Kidney tubule cell (primary cell): ENCODE data around the gene CTU2.
A peak's percentile ranks its signal among the peaks of the same experiment; 100 is the strongest.

Experiments
- DNase-seq: peaks from one replicate; pipeline ENCODE4 v3.0.0-alpha.2; 2018; ENCODE audit warnings: low spot score

The CTU2 gene

GRCh38 chr16:88681709-88682451, 24.4 kb upstream of the CTU2 start:
- peak; percentile 7 for DNase-seq

- DNase-seq = no peak
Observed at GRCh38 chr16:88684569-88685155, 21.6 kb upstream of the CTU2 start.

- DNase-seq = peak; percentile 42
Observed at GRCh38 chr16:88685156-88686061, 20.9 kb upstream of the CTU2 start.

- DNase-seq = peak; percentile 11
Observed at GRCh38 chr16:88686062-88686438, 20.3 kb upstream of the CTU2 start.

GRCh38 chr16:88686439-88687253, 19.7 kb upstream of the CTU2 start, which contains the start of gene SNAI3:
SNAI3 (minus strand) TSS chr16:88686507; CDS start chr16:88686406, 101 bp downstream.
- DNase-seq = peak; percentile 72

GRCh38 chr16:88687254-88687576, 19.1 kb upstream of the CTU2 start:
- DNase-seq = no peak

DNA sequence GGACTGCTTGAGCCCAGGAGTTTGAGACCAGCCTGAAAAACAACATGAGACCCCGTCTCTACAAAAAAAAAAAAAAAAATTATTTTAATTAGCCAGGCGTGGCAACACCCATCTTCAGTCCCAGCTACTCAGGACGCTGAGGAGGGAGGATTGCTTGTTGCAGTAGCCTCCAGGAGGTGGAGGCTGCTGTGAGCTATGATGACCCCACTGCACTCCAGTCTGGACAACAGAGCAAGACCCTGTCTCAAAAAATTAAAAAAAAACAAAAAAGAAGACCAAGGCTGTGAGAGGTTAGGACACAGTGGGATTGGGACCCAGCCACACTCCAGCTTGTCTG, 18.7 kb upstream of the CTU2 start:
- no peak for DNase-seq

- DNase-seq = peak; percentile 30
Observed at GRCh38 chr16:88688013-88688778, 18.1 kb upstream of the CTU2 start.

DNA sequence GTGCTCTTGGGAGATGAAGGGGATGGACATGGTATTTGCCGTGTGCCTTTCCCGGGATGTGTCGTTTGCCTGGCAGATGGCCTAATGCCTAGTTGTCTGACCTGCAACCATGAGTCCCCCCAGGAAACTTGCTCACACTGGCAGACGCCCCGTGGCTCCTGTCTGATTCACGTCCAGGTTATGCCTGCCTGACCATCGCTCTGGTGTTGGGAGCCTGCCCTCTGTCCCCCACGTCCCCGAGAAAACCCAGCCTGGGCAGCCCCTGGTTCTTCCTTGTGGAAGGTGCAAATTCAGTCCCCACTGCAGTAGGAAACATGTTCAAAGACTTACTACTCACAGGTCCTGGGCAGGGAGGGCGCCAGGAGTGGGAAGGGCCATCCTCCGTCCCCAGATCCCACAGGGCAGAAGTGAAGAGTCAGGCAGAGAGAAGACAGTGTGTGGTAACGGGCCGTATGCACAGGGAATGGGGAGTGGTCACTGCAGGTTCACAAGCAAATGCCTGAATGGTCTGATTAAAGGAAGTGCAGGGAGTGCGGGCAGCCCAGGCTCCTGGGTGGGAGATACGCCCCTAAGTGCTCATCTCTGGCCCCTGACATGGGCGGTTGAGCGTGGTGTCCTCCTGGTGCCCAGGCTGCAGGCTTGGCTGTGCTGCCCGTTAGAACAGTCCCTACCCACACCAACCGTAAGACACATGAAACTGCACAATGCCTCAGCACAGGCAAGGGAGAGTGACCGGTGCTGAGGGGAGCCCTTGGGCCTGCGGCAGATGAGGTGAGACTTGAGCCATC, 15.8 kb upstream of the CTU2 start:
- no peak for DNase-seq

DNA sequence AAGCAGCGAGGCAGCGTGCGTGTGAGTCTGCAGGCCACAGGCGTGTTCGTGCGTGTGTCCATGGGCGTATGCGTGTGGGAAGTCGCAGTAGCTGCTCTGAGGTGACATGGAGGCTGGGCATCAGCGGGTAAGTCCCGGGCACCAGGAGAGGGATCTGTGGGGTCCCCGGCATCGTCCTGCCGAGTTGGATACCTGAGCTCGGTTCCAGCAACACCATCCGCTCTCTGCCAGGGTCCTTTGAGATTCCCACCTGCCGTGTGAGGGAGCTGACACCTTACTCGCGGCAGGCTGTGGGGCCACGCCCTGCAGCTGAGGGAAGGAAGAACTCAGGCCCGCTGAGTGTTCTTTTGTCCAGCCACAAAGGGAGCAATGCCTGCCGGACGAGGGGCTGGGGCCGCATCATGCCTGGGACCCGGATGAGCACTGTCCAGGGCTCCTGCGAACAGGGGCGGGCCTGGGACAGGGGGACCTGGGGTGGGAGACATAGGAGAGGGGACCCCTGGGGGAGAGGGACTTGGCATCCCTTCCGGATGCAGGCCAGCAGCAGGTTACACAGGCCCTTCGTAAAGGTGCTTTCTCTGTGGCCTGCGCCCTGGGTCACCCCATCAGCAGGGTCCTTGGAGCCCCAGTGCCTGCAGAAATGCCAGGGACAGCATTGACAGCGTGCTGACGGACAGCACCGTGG, 15.0 kb upstream of the CTU2 start:
- no peak for DNase-seq

GRCh38 chr16:88691924-88692560, 14.3 kb upstream of the CTU2 start:
- no peak for DNase-seq

DNA sequence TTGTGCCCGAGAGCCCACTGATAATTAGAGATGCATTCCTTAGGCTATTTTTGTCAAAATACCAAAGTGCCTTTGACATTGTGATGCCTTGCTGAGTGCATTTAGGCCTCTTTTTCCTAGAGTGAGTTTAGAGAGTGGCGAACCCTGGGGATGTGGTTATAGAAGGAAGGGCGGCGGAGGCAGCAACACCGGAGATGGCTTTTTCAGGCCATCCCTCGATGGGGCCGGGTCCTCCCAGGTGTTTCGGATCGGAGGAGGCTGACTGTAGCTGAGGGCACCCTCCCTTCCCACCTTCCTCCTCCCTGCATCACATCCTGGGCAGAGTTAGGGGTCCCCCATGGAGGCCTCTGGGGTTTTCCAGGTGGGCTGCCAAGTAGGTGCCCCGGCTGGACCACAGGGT, 13.4 kb upstream of the CTU2 start:
- no peak for DNase-seq

DNA sequence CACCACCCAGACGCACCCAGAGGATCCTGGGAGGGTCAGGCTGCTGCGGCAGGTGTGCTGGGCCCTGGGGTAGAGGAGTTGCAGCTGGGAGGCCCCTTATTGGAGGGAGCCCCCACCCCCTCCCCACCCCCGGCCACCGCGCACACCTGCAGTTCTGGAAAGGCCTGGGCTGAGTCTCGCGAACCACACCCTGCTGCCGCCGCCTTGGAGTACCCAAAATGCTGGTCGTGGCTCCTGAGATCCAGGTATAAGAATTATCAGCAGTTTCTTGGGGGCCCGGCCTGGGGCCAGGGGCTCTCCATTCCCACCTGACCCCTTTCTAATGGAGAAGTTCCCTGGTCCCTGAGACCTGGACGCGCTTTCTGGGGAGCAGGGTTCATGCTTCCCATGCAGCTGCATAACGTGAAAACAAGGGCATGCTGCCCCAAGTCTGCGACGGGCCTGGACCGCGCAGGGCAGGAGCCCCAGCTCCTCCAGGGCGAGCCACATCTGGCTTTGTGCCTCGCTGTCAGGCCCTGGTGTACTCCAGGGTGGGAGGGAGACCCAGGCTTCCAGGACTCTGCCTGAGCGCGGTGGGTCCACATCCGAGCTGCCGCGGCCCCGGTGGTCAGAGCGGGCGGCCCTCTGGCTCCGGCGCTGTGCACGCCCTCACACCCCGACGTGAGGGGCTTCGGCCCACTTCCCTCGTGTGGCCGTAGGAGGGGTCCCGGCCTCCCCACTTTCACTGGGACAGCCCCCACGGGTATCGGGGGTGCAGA, 12.7 kb upstream of the CTU2 start:
- no peak for DNase-seq

DNA sequence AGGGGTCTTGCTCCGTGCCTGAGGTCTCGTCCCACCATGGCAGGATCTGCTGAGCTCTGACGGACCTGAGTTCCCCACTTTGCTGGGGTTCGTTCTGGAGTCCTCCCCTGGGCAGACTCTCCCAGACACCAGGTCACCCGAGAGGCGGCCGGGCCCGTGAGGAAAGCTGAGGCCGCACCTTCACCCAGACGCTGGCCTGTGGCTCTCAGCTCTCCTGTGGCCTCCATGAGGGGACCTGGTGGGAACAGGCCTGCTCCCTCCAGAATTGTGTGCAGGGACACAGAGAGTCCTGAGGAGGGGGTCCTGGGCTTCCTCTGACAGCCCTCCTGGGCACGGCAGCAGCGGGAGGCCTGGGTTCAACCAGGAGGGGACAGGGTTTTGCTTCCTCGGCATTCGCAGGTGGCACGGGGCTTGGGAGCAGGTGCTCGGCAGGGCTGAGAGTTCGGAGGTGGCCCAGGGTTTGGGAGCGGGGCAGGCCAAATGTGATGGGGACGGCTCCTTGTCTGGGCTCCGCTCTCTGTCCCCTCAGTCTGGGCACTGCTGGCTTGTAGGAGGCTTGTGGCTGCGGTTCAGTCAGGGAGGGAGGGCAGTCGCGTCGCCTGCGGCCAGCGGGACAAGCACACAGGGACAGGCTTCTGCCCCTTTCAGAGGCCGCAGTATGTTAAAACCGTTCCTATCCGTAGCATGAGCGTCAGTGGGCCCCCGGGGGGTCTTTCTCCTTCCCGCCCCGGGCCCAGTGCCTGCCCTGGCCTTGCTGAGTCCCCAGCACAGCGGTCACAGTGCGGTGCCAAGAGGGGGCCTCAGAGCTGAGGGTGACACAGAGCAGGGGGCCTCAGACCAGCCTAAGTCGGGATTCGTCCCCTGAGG, 11.8 kb upstream of the CTU2 start:
- no peak for DNase-seq

- no peak for DNase-seq
Observed at GRCh38 chr16:88695218-88695617, 11.1 kb upstream of the CTU2 start.

- no peak for DNase-seq
Observed at GRCh38 chr16:88695753-88696152, 10.6 kb upstream of the CTU2 start.

GRCh38 chr16:88696441-88696840, 9.9 kb upstream of the CTU2 start:
- no peak for DNase-seq
